HepG2 (cell line): ENCODE results near the gene LPAR1. TPM values are rescaled to one million over a fixed set of nuclear protein-coding genes. Genes with fewer than 3 reads are reported as not detected.

Source experiments
- ATAC-seq: fragments of 200-7000 bp; cut with Tn5 transposase; 3 replicates; pipeline ENCODE4 v1.9.1; 2020; ENCODE audit warnings: mild to moderate bottlenecking, moderate library complexity
- BruUV-seq: library from RNA; stranded (reverse); fragments of 400-500 nt; replicated peaks from 2 replicates; lab custom pipeline; 2021; lab: Mats Ljungman, UMichigan
- CTCF ChIA-PET: fragments of 300-600 bp; formaldehyde crosslinking; extraction: SDS; loops from one replicate; lab custom pipeline; 2021; ENCODE audit warnings: low total read pairs, inconsistent platforms, low intra/inter-chr PET ratio; lab: Yijun Ruan, JAX
- POLR2A ChIA-PET: fragments of 350-600 bp; sonication (Branson Sonifier 250); formaldehyde crosslinking; loops from one replicate; lab custom pipeline; 2020; ENCODE audit warnings: antibody characterized with exemption, inconsistent platforms; lab: Yijun Ruan, JAX
- DNase-seq: peaks from one replicate; pipeline ENCODE4 v3.0.0-alpha.2; 2015; ENCODE audit warnings: low spot score
- FAIRE-seq: peaks from 3 replicates; lab custom pipeline; 2011; peaks lifted over from hg19 to GRCh38; lab: Jason Lieb, UNC
- H2AFZ ChIP-seq: one replicate; pipeline ENCODE4 v1.6.1; 2011; ENCODE audit warnings: low read length, inconsistent platforms
- H3K27ac ChIP-seq: fragments of 300-600 bp; 3 replicates; pipeline ENCODE4 v1.8.0; 2011; ENCODE audit warnings: mixed run types, mild to moderate bottlenecking, mixed read lengths, low read length, inconsistent platforms; ENCODE audit not compliant: insufficient read depth; ENCODE audit errors: extremely low read length
- H3K27me3 ChIP-seq, 2 experiments: fragments of 200-600 bp in 1 of 2; 2 replicates in 1 of 2; 3 replicates in 1 of 2; pipeline versions ENCODE4 v1.6.0 to v1.8.0; 2011; ENCODE audit warnings: low read length in 2 of 2, mild to moderate bottlenecking in 2 of 2, moderate library complexity in 2 of 2, inconsistent platforms in 1 of 2; ENCODE audit not compliant: insufficient read depth in 2 of 2, control insufficient read depth in 1 of 2
- H3K36me3 ChIP-seq, 2 experiments: fragments of 200-600 bp in 1 of 2; replicated peaks in 1 of 2; 2 replicates in 1 of 2; 3 replicates in 1 of 2; pipeline versions ENCODE4 v1.5.1 to v1.8.0; 2011; ENCODE audit warnings: low read length in 2 of 2, inconsistent platforms in 1 of 2; ENCODE audit not compliant: insufficient read depth in 2 of 2, control insufficient read depth in 1 of 2
- H3K4me1 ChIP-seq: 2 replicates; pipeline ENCODE4 v1.5.1; 2012; ENCODE audit warnings: low read length, inconsistent platforms; ENCODE audit not compliant: insufficient read depth
- H3K4me2 ChIP-seq: 2 replicates; pipeline ENCODE4 v1.6.0; 2011; ENCODE audit warnings: low read depth, low read length, inconsistent platforms
- H3K4me3 ChIP-seq, 3 experiments: fragments of 200-600 bp in 1 of 3; sonication (generic), shearing (Covaris generic) in 1 of 3; replicated peaks in 1 of 3; 2 replicates each; pipeline ENCODE4 v1.5.1; 2011 to 2016; ENCODE audit warnings: low read length in 3 of 3, inconsistent platforms in 2 of 3, low read depth in 2 of 3, mild to moderate bottlenecking in 2 of 3, control low read depth in 1 of 3, mixed read lengths in 1 of 3; ENCODE audit not compliant: insufficient read depth in 1 of 3
- H3K79me2 ChIP-seq: one replicate; pipeline ENCODE4 v1.6.1; 2011; ENCODE audit warnings: low read length, inconsistent platforms; ENCODE audit not compliant: insufficient read depth
- H3K9ac ChIP-seq: 2 replicates; pipeline ENCODE4 v1.6.0; 2011; ENCODE audit warnings: mild to moderate bottlenecking, low read depth, low read length, inconsistent platforms; ENCODE audit not compliant: insufficient read depth
- H3K9me3 ChIP-seq: 2 replicates; pipeline ENCODE4 v1.5.1; 2012; ENCODE audit warnings: mild to moderate bottlenecking, low read length
- H4K20me1 ChIP-seq: 2 replicates; pipeline ENCODE4 v1.6.0; 2011; ENCODE audit warnings: inconsistent platforms, mild to moderate bottlenecking, low read length, moderate library complexity; ENCODE audit not compliant: insufficient read depth
- AKAP8 ChIP-seq: sonication (generic); formaldehyde crosslinking; IDR thresholded peaks from 2 replicates; pipeline ENCODE4 v1.5.1; 2020; ENCODE audit warnings: mild to moderate bottlenecking, missing genetic modification reagents
- ARID2 ChIP-seq: sonication (generic); formaldehyde crosslinking; IDR thresholded peaks from 2 replicates; pipeline ENCODE4 v1.8.1; 2022; ENCODE audit warnings: mild to moderate bottlenecking, missing genetic modification reagents, borderline replicate concordance
- EZH2 ChIP-seq: conservative IDR thresholded peaks from 2 replicates; pipeline ENCODE4 v1.6.1; 2012; ENCODE audit warnings: mild to moderate bottlenecking, low read depth, low read length, moderate library complexity
- FOSL2 ChIP-seq: sonication (generic); formaldehyde crosslinking; IDR thresholded peaks from 2 replicates; pipeline ENCODE4 v1.4.0; 2020; ENCODE audit warnings: missing genetic modification reagents
- GABPB1 ChIP-seq: IDR thresholded peaks from 2 replicates; pipeline ENCODE4 v1.6.1; 2016; ENCODE audit warnings: mild to moderate bottlenecking, missing genetic modification reagents, moderate library complexity, missing compliant biosample characterization
- GLI4 ChIP-seq: sonication (generic); formaldehyde crosslinking; IDR thresholded peaks from 2 replicates; pipeline ENCODE4 v1.5.1; 2020; ENCODE audit warnings: missing genetic modification reagents, mild to moderate bottlenecking, moderate library complexity, borderline replicate concordance
- HDAC1 ChIP-seq: sonication (generic); formaldehyde crosslinking; IDR thresholded peaks from 2 replicates; pipeline ENCODE4 v1.5.1; 2020; ENCODE audit warnings: mild to moderate bottlenecking, missing genetic modification reagents
- HNRNPK ChIP-seq: fragments of 200-400 bp; formaldehyde crosslinking; IDR thresholded peaks from 2 replicates; pipeline ENCODE4 v1.6.1; 2018; ENCODE audit warnings: low read length, low read depth, moderate library complexity, mild to moderate bottlenecking; ENCODE audit not compliant: poor library complexity, severe bottlenecking
- RAD51 ChIP-seq: fragments of 450-650 bp; IDR thresholded peaks from 2 replicates; pipeline ENCODE4 v1.6.1; 2016; ENCODE audit warnings: borderline replicate concordance
- RBAK ChIP-seq: sonication (generic); formaldehyde crosslinking; IDR thresholded peaks from 2 replicates; pipeline ENCODE4 v1.5.1; 2020; ENCODE audit warnings: mild to moderate bottlenecking, missing genetic modification reagents
- RBFOX2 ChIP-seq: fragments of 200-400 bp; formaldehyde crosslinking; IDR thresholded peaks from 2 replicates; pipeline ENCODE4 v1.6.1; 2017; ENCODE audit warnings: low read depth, mild to moderate bottlenecking, low read length
- SIN3B ChIP-seq: fragments of 150-350 bp; IDR thresholded peaks from 2 replicates; pipeline ENCODE4 v1.6.1; 2014; ENCODE audit warnings: low read length
- SP1 ChIP-seq, 2 experiments: fragments of 450-650 bp in 1 of 2; sonication (generic) in 1 of 2; formaldehyde crosslinking in 1 of 2; IDR thresholded peaks; 2 replicates each; pipeline versions ENCODE4 v1.4.0 to v1.6.1; 2016 to 2020; ENCODE audit warnings: missing genetic modification reagents in 1 of 2
- ZFP36L1 ChIP-seq: sonication (generic); formaldehyde crosslinking; IDR thresholded peaks from 2 replicates; pipeline ENCODE4 v1.8.0; 2022; ENCODE audit warnings: mild to moderate bottlenecking, missing genetic modification reagents, moderate library complexity
- ZNF768 ChIP-seq: sonication (generic); formaldehyde crosslinking; IDR thresholded peaks from 2 replicates; pipeline ENCODE4 v1.4.0; 2020; ENCODE audit warnings: missing genetic modification reagents
- WGBS: methylation state at CpG from one replicate; pipeline ENCODE4 v1.1.6; 2017; ENCODE audit warnings: low lambda C conversion rate; 5-methylcytosine and 5-hydroxymethylcytosine counted together
- in situ Hi-C: cut with HindIII; loops from 2 replicates; pipeline ENCODE4 v1.10.0; 2017; ENCODE audit warnings: low pct_unique_long_range_greater_than_20kb; ENCODE audit not compliant: extremely low pct_ligation_motif_present
- intact Hi-C: fragments of 100-400 bp; cut with micrococcal nuclease; formaldehyde crosslinking; loops from one replicate; pipeline ENCODE4 v1.10.0; 2022; ENCODE audit not compliant: unreplicated experiment
- polyA plus RNA-seq, 8 experiments: library from polyadenylated mRNA; depleted of rRNA in 3 of 8; stranded (reverse) in 7 of 8; unstranded in 1 of 8; fragments of >200 nt; fragmentation: Illumina TruSeq in 4 of 8; extraction: Trizol in 4 of 8; gene quantifications; 2 replicates each; pipeline versions ENCODE4 v1.2.1 to v1.2.3, GENCODE V29; 2011 to 2016; ENCODE audit warnings: low read depth in 4 of 8, missing spikeins in 1 of 8, mixed read lengths in 1 of 8; ENCODE audit not compliant: insufficient read depth in 1 of 8
- total RNA-seq, 5 experiments: library from RNA; depleted of rRNA; stranded (reverse); fragments of >200 nt; fragmentation: Illumina TruSeq; extraction: Trizol; gene quantifications; 2 replicates each; pipeline ENCODE4 v1.2.3, GENCODE V29; 2016; ENCODE audit warnings: low read depth in 1 of 5
- TF ChIP-seq, protein P1 (sequence below): sonication (generic); formaldehyde crosslinking; IDR thresholded peaks from 2 replicates; pipeline ENCODE4 v1.4.0; 2020; ENCODE audit warnings: missing genetic modification reagents
- TF ChIP-seq, protein P2 (sequence below): sonication (generic); formaldehyde crosslinking; IDR thresholded peaks from 2 replicates; pipeline ENCODE4 v1.5.0; 2020; ENCODE audit warnings: missing genetic modification reagents
- TF ChIP-seq, protein P3 (sequence below): sonication (generic); formaldehyde crosslinking; IDR thresholded peaks from 2 replicates; pipeline ENCODE4 v1.8.1; 2023; ENCODE audit warnings: mild to moderate bottlenecking, inconsistent platforms, moderate library complexity, missing genetic modification reagents, borderline replicate concordance
- TF ChIP-seq, protein P4 (sequence below): sonication (generic); formaldehyde crosslinking; conservative IDR thresholded peaks from 2 replicates; pipeline ENCODE4 v1.4.0; 2020; ENCODE audit warnings: missing genetic modification reagents

The LPAR1 gene
- total and polyA plus RNA-seq, 2 of the 13 experiments (the other 11 are each of a cell fraction or from before 2014, with no cell fraction given): not detected

DNA sequence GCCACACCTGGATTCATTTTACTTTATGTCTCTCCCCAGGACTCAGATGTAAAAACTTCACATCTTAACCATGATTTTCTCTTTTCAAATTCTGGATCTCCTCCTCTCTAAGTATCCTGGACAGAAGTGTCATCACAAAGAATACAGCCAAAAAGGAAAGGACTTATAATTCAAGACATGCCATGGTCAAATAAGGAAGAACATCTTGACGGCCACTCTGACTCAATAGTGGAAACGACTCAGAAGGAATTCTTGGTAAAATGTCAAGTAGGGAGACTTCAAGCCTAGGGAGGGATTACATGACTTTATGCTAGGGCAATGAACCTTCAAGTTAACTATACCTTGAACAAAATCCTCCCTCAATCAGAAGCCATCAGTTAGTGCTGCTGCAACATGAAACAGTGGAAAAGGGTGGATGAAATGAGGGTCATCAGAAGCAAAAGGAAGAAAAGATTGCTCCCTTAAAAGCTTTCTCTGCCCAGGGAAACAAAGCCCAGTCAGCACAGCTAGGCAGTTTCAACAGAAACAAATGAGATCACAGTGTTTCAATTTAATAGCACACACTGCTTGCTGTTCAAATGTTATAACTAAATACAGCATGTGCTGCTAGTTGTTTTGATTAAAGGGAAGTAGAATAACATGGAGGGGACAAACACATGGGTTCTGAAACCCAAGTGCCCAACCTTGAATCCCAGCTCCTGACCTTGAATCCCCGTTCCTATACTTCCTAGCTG, 101.4 kb downstream of the LPAR1 start:
- Histone ChIP-seq H3K4me2 (no peak overlapping the region), H3K79me2 (no peaks in the 10 kb centered on the region), H3K9ac (no peak overlapping the region), H3K4me3 (no peak overlapping the region), H4K20me1 (no peaks in the 10 kb centered on the region), H3K27ac (no peak overlapping the region), H3K9me3 (no peaks in the 10 kb centered on the region), H2AFZ (no peak overlapping the region)
- ATAC-seq (no peak), DNase-seq (no peak), FAIRE-seq (no peak)
- POLR2A ChIA-PET: no interaction called here
- TF ChIP-seq, protein P1, sequence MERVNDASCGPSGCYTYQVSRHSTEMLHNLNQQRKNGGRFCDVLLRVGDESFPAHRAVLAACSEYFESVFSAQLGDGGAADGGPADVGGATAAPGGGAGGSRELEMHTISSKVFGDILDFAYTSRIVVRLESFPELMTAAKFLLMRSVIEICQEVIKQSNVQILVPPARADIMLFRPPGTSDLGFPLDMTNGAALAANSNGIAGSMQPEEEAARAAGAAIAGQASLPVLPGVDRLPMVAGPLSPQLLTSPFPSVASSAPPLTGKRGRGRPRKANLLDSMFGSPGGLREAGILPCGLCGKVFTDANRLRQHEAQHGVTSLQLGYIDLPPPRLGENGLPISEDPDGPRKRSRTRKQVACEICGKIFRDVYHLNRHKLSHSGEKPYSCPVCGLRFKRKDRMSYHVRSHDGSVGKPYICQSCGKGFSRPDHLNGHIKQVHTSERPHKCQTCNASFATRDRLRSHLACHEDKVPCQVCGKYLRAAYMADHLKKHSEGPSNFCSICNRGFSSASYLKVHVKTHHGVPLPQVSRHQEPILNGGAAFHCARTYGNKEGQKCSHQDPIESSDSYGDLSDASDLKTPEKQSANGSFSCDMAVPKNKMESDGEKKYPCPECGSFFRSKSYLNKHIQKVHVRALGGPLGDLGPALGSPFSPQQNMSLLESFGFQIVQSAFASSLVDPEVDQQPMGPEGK (CRISPR knock-in tag): no peak
- TF ChIP-seq EZH2: no peak
- no peak for TF ChIP-seq SIN3B
- no peak for TF ChIP-seq RBAK
- no peak for TF ChIP-seq GABPB1 (CRISPR knock-in tag)
- no peak for TF ChIP-seq RBFOX2
- no peak for TF ChIP-seq SP1 (IDR thresholded peaks at IDR 0.05)
- no peak for TF ChIP-seq SP1 (CRISPR knock-in tag; IDR thresholded peaks at IDR 0.05)
- no peak for TF ChIP-seq GLI4 (CRISPR knock-in tag)
- TF ChIP-seq, protein P2, sequence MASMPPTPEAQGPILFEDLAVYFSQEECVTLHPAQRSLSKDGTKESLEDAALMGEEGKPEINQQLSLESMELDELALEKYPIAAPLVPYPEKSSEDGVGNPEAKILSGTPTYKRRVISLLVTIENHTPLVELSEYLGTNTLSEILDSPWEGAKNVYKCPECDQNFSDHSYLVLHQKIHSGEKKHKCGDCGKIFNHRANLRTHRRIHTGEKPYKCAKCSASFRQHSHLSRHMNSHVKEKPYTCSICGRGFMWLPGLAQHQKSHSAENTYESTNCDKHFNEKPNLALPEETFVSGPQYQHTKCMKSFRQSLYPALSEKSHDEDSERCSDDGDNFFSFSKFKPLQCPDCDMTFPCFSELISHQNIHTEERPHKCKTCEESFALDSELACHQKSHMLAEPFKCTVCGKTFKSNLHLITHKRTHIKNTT (CRISPR knock-in tag): no peak
- TF ChIP-seq, protein P3, sequence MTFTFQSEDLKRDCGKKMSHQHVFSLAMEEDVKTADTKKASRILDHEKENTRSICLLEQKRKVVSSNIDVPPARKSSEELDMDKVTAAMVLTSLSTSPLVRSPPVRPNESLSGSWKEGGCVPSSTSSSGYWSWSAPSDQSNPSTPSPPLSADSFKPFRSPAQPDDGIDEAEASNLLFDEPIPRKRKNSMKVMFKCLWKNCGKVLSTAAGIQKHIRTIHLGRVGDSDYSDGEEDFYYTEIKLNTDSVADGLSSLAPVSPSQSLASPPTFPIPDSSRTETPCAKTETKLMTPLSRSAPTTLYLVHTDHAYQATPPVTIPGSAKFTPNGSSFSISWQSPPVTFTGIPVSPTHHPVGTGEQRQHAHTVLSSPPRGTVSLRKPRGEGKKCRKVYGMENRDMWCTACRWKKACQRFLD (CRISPR knock-in tag): no peak
- TF ChIP-seq AKAP8: no peak
- no peak for TF ChIP-seq HNRNPK
- no peak for TF ChIP-seq ARID2 (CRISPR knock-in tag)
- no peak for TF ChIP-seq ZFP36L1 (CRISPR knock-in tag)
- TF ChIP-seq, protein P4, sequence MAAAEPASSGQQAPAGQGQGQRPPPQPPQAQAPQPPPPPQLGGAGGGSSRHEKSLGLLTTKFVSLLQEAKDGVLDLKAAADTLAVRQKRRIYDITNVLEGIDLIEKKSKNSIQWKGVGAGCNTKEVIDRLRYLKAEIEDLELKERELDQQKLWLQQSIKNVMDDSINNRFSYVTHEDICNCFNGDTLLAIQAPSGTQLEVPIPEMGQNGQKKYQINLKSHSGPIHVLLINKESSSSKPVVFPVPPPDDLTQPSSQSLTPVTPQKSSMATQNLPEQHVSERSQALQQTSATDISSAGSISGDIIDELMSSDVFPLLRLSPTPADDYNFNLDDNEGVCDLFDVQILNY (CRISPR knock-in tag): no peak
- TF ChIP-seq RAD51: no peak
- no peak for TF ChIP-seq ZNF768 (CRISPR knock-in tag)
- TF ChIP-seq FOSL2 (CRISPR knock-in tag): no peak
- TF ChIP-seq HDAC1: no peak
- TF ChIP-seq, all 625 proteins: peak for 0
- intact Hi-C loops: no loop called here
- H3K4me1 ChIP-seq: no peaks in the 10 kb centered on the region
- in situ Hi-C loops: no loop called here
- CTCF ChIA-PET: no interaction called here
- WGBS: 2% methylated on average over 3 of the region's 3 CpGs
- H3K27me3 ChIP-seq: no peaks in the 10 kb centered on the region
- H3K36me3 ChIP-seq: no peaks in the 10 kb centered on the region
- BruUV-seq: no TSS peak
